ENCODE measurements around the gene COL4A1. TPM values are rescaled to one million over a fixed set of nuclear protein-coding genes. Genes with fewer than 3 reads are reported as not detected.

The COL4A1 gene
- total and polyA plus RNA-seq, 2 experiments from 2014 or later: 184 to 519 TPM

DNA sequence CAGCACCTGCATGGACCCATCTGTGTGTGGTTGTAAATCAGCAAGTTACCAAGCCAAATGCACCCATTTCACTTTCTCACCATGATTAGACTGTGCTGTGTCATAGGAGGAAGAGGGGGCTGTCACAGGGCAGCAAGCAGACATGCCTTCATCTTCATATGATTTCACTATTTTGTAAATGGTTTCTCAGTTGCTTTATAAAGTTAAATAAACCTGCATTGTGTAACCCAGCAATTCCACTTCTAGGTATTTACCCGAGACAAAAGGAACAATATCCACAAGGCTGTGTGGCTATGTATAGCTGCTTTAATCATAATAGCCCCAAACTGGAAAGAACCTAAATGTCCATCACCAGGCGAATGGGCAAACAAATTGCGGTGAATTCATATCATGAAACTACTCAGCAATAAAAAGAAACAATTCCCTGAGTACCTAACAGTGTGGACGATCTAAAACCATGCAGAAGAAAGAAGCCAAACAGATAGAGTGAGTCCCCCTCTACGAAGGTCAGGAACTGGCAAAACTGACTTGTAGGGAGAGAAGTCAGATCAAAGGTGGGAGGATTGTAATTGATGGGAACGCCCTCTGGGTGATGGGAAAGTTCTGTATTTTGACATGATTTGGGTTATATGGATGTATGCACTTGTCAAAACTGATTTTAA, 185.4 kb downstream of the COL4A1 start:
- Histone ChIP-seq H3K4me1 (ENCODE audit: insufficient read depth) (peaks cover 8% of the 10 kb centered on the region; the same call in 1 of the 2 replicates), H3K4me3 (no peak overlapping the region), H3K79me2 (ENCODE audit: insufficient read depth) (no peaks in the 10 kb centered on the region), H3K9ac (no peak overlapping the region), H2AFZ (no peak overlapping the region), H4K20me1 (ENCODE audit: insufficient read depth) (no peaks in the 10 kb centered on the region), H3K27ac (no peak overlapping the region), H3K9me2 (ENCODE audit: insufficient read depth) (no peaks in the 10 kb centered on the region), H3K9me3 (ENCODE audit: low read depth) (no peaks in the 10 kb centered on the region), H3K36me3 (ENCODE audit: low read depth) (no peaks in the 10 kb centered on the region), H3F3A (ENCODE audit: insufficient read depth) (peaks cover 10% of the 10 kb centered on the region), H3K4me2 (ENCODE audit: unreplicated experiment) (no peak overlapping the region), H3K27me3 (replicated peaks; ENCODE audit: insufficient read depth) (no peaks in the 10 kb centered on the region)
- TF ChIP-seq EZH2phosphoT487 (IDR thresholded peaks at IDR 0.05; ENCODE audit: insufficient read depth, low read depth) (no peak), EZH2 (IDR thresholded peaks at IDR 0.05; ENCODE audit: insufficient read depth, poor library complexity, severe bottlenecking) (no peak)
- DNase-seq: no peak
- in situ Hi-C loops (cut with MboI): loop anchor here (25.0 kb wide), 1 partner anchor 834 kb away; no protein-coding TSS in a partner anchor
- WGBS, 2 experiments (ENCODE audit: low coverage in 1 of 2, low lambda C conversion rate in 2 of 2, missing lambda C conversion rate in 2 of 2): 73 to 74% methylated on average over 6 of the region's 6 CpGs

DNA sequence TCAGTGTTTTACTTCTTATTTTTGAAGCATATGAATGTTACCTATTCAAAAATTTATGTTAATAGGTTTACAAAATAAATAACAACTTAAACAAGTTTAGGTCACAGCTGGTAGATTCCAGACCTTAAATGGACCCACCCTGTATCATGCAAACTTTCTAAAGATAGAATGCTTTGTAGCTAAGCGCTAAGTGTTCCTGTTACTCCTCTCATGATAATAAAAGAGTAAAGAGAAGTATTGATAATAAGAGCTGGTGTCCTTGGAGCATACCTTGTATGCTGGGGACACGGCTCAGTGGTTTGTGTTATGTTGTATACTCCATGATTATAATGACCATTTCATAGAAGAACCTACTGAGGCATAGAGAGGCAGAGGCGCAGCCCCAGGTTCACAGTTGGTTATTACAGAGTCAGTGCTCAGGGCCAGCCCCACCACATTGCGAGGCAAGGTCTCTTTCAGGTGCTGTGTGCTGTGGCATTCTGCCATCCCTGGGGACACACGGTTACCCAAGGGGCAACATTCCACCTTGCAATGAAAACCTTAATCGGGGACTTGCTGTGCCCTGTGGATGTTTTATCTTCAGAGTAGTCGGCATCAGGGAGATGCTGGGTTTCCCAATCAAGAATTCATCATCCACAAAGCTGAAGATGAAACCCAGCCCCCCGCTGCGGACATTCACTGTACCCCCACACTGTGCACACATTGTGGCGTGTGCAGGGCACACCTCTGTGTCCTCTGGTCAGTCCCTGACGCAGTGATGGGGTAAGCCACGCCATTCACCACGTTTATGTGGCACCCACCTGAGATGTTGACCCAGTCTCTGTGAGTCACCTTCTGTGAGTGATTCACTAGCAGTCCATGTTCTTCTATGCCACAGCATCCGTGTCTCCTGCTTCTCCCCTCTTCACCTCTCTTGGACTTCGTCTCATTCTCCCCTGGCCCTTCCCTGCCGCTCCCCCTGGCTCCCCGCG, 186.7 kb downstream of the COL4A1 start:
- in situ Hi-C loops (cut with MboI): loop anchor here (10.0 to 25.0 kb wide), 2 partner anchors 833 to 975 kb away; no protein-coding TSS in a partner anchor
- Histone ChIP-seq H4K20me1 (ENCODE audit: insufficient read depth) (no peaks in the 10 kb centered on the region), H3F3A (ENCODE audit: insufficient read depth) (peaks cover 6% of the 10 kb centered on the region; the same call in 1 of the 2 replicates), H3K9me3 (ENCODE audit: low read depth) (no peaks in the 10 kb centered on the region), H3K9me2 (ENCODE audit: insufficient read depth) (no peaks in the 10 kb centered on the region), H3K27me3 (replicated peaks; ENCODE audit: insufficient read depth) (no peaks in the 10 kb centered on the region), H3K79me2 (ENCODE audit: insufficient read depth) (no peaks in the 10 kb centered on the region), H3K4me3 (no peak overlapping the region), H3K9ac (no peak overlapping the region), H2AFZ (no peak overlapping the region), H3K4me2 (ENCODE audit: unreplicated experiment) (no peak overlapping the region), H3K4me1 (ENCODE audit: insufficient read depth) (no peaks in the 10 kb centered on the region; the same call in 1 of the 2 replicates), H3K27ac (no peak overlapping the region), H3K36me3 (ENCODE audit: low read depth) (no peaks in the 10 kb centered on the region)
- 81 to 83% methylated on average over 17 to 18 of the region's 18 CpGs for WGBS, 2 experiments (ENCODE audit: low coverage in 1 of 2, low lambda C conversion rate in 2 of 2, missing lambda C conversion rate in 2 of 2)
- TF ChIP-seq EZH2 (IDR thresholded peaks at IDR 0.05; ENCODE audit: insufficient read depth, poor library complexity, severe bottlenecking) (no peak), EZH2phosphoT487 (IDR thresholded peaks at IDR 0.05; ENCODE audit: insufficient read depth, low read depth) (no peak)
- peak; percentile 27 for DNase-seq

DNA sequence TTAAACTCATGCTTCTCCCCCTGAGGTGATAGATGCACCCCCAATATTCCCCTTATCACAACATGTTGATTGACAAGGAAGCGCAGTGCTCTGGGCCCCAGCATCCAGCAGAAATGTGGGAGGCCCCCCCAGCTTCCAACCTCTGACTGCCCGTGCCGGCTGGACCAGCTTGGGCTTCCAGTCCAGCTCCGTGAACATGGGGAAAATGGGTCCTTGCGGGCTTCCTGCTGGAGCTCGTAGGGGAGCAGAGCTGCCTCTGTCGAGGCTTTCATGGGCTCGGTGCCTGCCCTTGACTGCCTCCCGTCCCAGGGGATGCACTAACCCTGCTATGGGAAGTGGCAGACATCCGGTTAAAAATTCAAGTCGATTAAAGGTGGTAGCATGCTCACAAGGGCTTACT, 188.9 kb downstream of the COL4A1 start:
- no peak for TF ChIP-seq EZH2 (IDR thresholded peaks at IDR 0.05; ENCODE audit: insufficient read depth, poor library complexity, severe bottlenecking)
- TF ChIP-seq EZH2phosphoT487 (IDR thresholded peaks at IDR 0.05; ENCODE audit: insufficient read depth, low read depth): no peak
- Histone ChIP-seq H3K9ac (no peak overlapping the region), H3K9me2 (ENCODE audit: insufficient read depth) (no peaks in the 10 kb centered on the region), H3K36me3 (ENCODE audit: low read depth) (no peaks in the 10 kb centered on the region), H2AFZ (no peak overlapping the region), H3K27me3 (replicated peaks; ENCODE audit: insufficient read depth) (no peaks in the 10 kb centered on the region), H3K9me3 (ENCODE audit: low read depth) (no peaks in the 10 kb centered on the region), H3K79me2 (ENCODE audit: insufficient read depth) (no peaks in the 10 kb centered on the region), H4K20me1 (ENCODE audit: insufficient read depth) (no peaks in the 10 kb centered on the region), H3K4me2 (ENCODE audit: unreplicated experiment) (no peak overlapping the region), H3K4me1 (ENCODE audit: insufficient read depth) (peaks cover 19% of the 10 kb centered on the region), H3F3A (ENCODE audit: insufficient read depth) (peaks cover 26% of the 10 kb centered on the region), H3K4me3 (no peak overlapping the region), H3K27ac (no peak overlapping the region)
- whole genome bisulfite sequencing, 2 experiments (ENCODE audit: low coverage in 1 of 2, low lambda C conversion rate in 2 of 2, missing lambda C conversion rate in 2 of 2): 81 to 87% methylated on average over 11 of the region's 11 CpGs
- no peak for DNase-seq
- in situ Hi-C loops (cut with MboI): loop anchor here (10.0 to 25.0 kb wide), 2 partner anchors 831 to 973 kb away; no protein-coding TSS in a partner anchor

DNA sequence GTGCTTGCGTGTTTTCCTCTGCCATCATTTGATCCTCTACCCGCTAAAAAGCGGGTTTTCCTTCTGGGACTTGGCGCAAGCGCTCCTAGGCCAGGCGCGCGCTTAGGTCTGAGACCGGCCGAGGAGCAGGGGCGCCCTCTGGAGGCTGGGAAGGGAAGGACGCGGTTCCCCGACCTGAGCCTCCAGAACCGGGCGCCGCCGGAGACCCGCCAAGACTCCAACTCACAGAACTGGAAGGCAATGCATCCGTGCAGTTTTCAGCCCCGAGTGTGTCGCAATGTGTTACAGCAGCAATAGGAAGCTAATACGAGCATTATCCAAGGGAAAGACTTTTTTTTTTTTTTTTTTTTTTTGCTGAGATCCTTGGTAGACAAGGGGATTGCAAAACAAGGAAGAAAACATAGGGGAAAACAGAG, 190.9 kb downstream of the COL4A1 start:
- H4K20me1 ChIP-seq (ENCODE audit: insufficient read depth): no peaks in the 10 kb centered on the region
- H3F3A ChIP-seq (ENCODE audit: insufficient read depth): peaks cover 26% of the 10 kb centered on the region
- H3K27me3 ChIP-seq (replicated peaks; ENCODE audit: insufficient read depth): no peaks in the 10 kb centered on the region
- no peaks in the 10 kb centered on the region for H3K9me3 ChIP-seq (ENCODE audit: low read depth)
- 35 to 36% methylated on average over 22 to 23 of the region's 23 CpGs for WGBS, 2 experiments (ENCODE audit: low coverage in 1 of 2, low lambda C conversion rate in 2 of 2, missing lambda C conversion rate in 2 of 2)
- peak; percentile 60 for DNase-seq
- H3K79me2 ChIP-seq (ENCODE audit: insufficient read depth): no peaks in the 10 kb centered on the region
- in situ Hi-C loops (cut with MboI): loop anchor here (10.0 to 25.0 kb wide), 2 partner anchors 829 to 971 kb away; no protein-coding TSS in a partner anchor
- no peak overlapping the region for H3K4me2 ChIP-seq (ENCODE audit: unreplicated experiment)
- no peak overlapping the region for H3K27ac ChIP-seq
- H3K4me1 ChIP-seq (ENCODE audit: insufficient read depth): peaks cover 25% of the 10 kb centered on the region
- no peaks in the 10 kb centered on the region for H3K36me3 ChIP-seq (ENCODE audit: low read depth)
- H3K9ac ChIP-seq: no peak overlapping the region
- H3K4me3 ChIP-seq: no peak overlapping the region
- H3K9me2 ChIP-seq (ENCODE audit: insufficient read depth): no peaks in the 10 kb centered on the region
- H2AFZ ChIP-seq: no peak overlapping the region
- no peak for TF ChIP-seq EZH2phosphoT487 (IDR thresholded peaks at IDR 0.05; ENCODE audit: insufficient read depth, low read depth)
- TF ChIP-seq EZH2 (IDR thresholded peaks at IDR 0.05; ENCODE audit: insufficient read depth, poor library complexity, severe bottlenecking): no peak

Measured in GM23248 (cell line).